Astrocyte (in vitro differentiated cells and primary cell): ENCODE data around the gene BUB3. TPM values are rescaled to one million over a fixed set of nuclear protein-coding genes. Genes with fewer than 3 reads are reported as not detected.

Experiments
- DNase-seq: peaks from one replicate; pipeline ENCODE4 v3.0.0-alpha.2; 2010; ENCODE audit warnings: low read depth
- FAIRE-seq: peaks from 2 replicates; lab custom pipeline; 2011; peaks lifted over from hg19 to GRCh38; lab: Jason Lieb, UNC
- H2AFZ ChIP-seq: 2 replicates; pipeline ENCODE4 v1.6.0; 2012; ENCODE audit warnings: low read depth, low read length, inconsistent platforms
- H3K27ac ChIP-seq: 2 replicates; pipeline ENCODE4 v1.5.1; 2011; ENCODE audit warnings: low read depth, low read length, inconsistent platforms
- H3K27me3 ChIP-seq: 2 replicates; pipeline ENCODE4 v1.6.0; 2011; ENCODE audit warnings: low read length, inconsistent platforms; ENCODE audit not compliant: insufficient read depth
- H3K36me3 ChIP-seq: 2 replicates; pipeline ENCODE4 v1.5.1; 2011; ENCODE audit warnings: low read length, inconsistent platforms; ENCODE audit not compliant: insufficient read depth
- H3K4me1 ChIP-seq: 2 replicates; pipeline ENCODE4 v1.5.1; 2011; ENCODE audit warnings: low read length, inconsistent platforms; ENCODE audit not compliant: insufficient read depth
- H3K4me2 ChIP-seq: 2 replicates; pipeline ENCODE4 v1.6.0; 2012; ENCODE audit warnings: low read length, inconsistent platforms
- H3K4me3 ChIP-seq: 2 replicates; pipeline ENCODE4 v1.5.1; 2011; ENCODE audit warnings: low read depth, mild to moderate bottlenecking, low read length, inconsistent platforms; ENCODE audit not compliant: insufficient read depth
- H3K79me2 ChIP-seq: 2 replicates; pipeline ENCODE4 v1.6.0; 2012; ENCODE audit warnings: mild to moderate bottlenecking, low read length, inconsistent platforms; ENCODE audit not compliant: insufficient read depth
- H3K9ac ChIP-seq: 2 replicates; pipeline ENCODE4 v1.6.0; 2012; ENCODE audit warnings: mild to moderate bottlenecking, low read length, inconsistent platforms
- H3K9me3 ChIP-seq: 2 replicates; pipeline ENCODE4 v1.5.1; 2012; ENCODE audit warnings: low read depth, mild to moderate bottlenecking, low read length, inconsistent platforms; ENCODE audit not compliant: insufficient read depth
- H4K20me1 ChIP-seq: 2 replicates; pipeline ENCODE4 v1.6.0; 2012; ENCODE audit warnings: low read length, inconsistent platforms; ENCODE audit not compliant: insufficient read depth
- H3K27ac Mint-ChIP-seq: one replicate; pipeline ENCODE4 v1.8.0; 2021; ENCODE audit warnings: mild to moderate bottlenecking, mixed read lengths; ENCODE audit not compliant: unreplicated experiment
- H3K27me3 Mint-ChIP-seq: one replicate; pipeline ENCODE4 v1.8.0; 2021; ENCODE audit warnings: low read depth, mixed read lengths; ENCODE audit not compliant: unreplicated experiment
- H3K36me3 Mint-ChIP-seq: one replicate; pipeline ENCODE4 v1.8.0; 2021; ENCODE audit warnings: low read depth, mixed read lengths; ENCODE audit not compliant: unreplicated experiment
- H3K4me1 Mint-ChIP-seq: one replicate; pipeline ENCODE4 v1.8.0; 2021; ENCODE audit warnings: low read depth, mixed read lengths; ENCODE audit not compliant: unreplicated experiment
- H3K4me3 Mint-ChIP-seq: one replicate; pipeline ENCODE4 v1.8.0; 2021; ENCODE audit warnings: mild to moderate bottlenecking, moderate library complexity, mixed read lengths; ENCODE audit not compliant: unreplicated experiment
- H3K9me3 Mint-ChIP-seq: one replicate; pipeline ENCODE4 v1.8.0; 2021; ENCODE audit warnings: mild to moderate bottlenecking, mixed read lengths; ENCODE audit not compliant: unreplicated experiment
- EZH2 ChIP-seq: IDR thresholded peaks from 2 replicates; pipeline ENCODE4 v1.6.1; 2012; ENCODE audit warnings: mild to moderate bottlenecking, low read length, inconsistent platforms; ENCODE audit not compliant: insufficient read depth
- total RNA-seq: library from RNA; stranded (reverse); gene quantifications from 2 replicates; pipeline ENCODE4 v1.2.1, GENCODE V29; 2021
- TF ChIP-seq, protein P1 (sequence below): IDR thresholded peaks from 2 replicates; pipeline ENCODE4 v1.5.1; 2011; ENCODE audit warnings: low read depth, mild to moderate bottlenecking, inconsistent platforms, low read length, moderate library complexity; ENCODE audit not compliant: insufficient read depth

BUB3 gene
- total RNA-seq, 1 donor from 2014 or later: 81.7 TPM

DNA sequence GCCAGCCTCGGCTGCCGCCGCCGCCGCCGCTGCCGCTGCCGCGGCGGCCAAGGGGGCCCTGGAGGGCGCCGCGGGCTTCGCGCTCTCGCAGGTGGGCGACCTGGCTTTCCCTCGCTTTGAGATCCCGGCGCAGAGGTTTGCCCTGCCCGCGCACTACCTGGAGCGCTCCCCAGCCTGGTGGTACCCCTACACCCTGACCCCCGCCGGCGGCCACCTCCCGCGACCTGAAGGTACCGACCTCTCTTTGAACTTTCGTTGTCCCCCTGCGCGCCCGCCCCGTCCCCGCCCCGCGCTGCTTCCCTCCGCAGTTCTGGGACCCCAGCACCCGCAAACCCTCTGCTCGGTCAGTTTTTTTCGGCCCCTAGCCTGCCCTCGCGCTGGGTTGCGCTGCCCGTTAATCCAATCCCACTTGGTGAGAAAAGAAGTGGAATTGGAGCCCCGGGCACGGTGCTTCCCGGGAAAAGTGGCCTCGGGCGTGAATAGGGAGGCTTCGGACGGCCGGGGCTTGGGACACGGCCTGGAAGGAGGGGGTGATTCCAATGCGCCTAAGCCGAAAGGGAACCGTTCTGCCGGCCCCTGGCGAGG is 17.9 kb upstream of the BUB3 start:
- Histone ChIP-seq H3K79me2 (no peaks in the 10 kb centered on the region), H3K36me3 (no peaks in the 10 kb centered on the region), H3K4me2 (no peak overlapping the region), H4K20me1 (peaks cover 26% of the 10 kb centered on the region), H3K27ac (no peak overlapping the region), H2AFZ (no peak overlapping the region), H3K9me3 (peaks cover 4% of the 10 kb centered on the region), H3K4me3 (no peak overlapping the region), H3K9ac (no peak overlapping the region), H3K4me1 (no peaks in the 10 kb centered on the region), H3K27me3 (peaks cover 92% of the 10 kb centered on the region)
- H3K36me3 Mint-ChIP-seq: peaks cover 6% of the 10 kb centered on the region
- H3K9me3 Mint-ChIP-seq: peaks cover 24% of the 10 kb centered on the region
- peaks cover 78% of the 10 kb centered on the region for H3K27me3 Mint-ChIP-seq
- FAIRE-seq (no peak), DNase-seq (no peak)
- H3K4me1 Mint-ChIP-seq: peaks cover 7% of the 10 kb centered on the region
- no peak overlapping the region for H3K27ac Mint-ChIP-seq
- peak; percentile 79 for TF ChIP-seq EZH2
- TF ChIP-seq, protein P1, sequence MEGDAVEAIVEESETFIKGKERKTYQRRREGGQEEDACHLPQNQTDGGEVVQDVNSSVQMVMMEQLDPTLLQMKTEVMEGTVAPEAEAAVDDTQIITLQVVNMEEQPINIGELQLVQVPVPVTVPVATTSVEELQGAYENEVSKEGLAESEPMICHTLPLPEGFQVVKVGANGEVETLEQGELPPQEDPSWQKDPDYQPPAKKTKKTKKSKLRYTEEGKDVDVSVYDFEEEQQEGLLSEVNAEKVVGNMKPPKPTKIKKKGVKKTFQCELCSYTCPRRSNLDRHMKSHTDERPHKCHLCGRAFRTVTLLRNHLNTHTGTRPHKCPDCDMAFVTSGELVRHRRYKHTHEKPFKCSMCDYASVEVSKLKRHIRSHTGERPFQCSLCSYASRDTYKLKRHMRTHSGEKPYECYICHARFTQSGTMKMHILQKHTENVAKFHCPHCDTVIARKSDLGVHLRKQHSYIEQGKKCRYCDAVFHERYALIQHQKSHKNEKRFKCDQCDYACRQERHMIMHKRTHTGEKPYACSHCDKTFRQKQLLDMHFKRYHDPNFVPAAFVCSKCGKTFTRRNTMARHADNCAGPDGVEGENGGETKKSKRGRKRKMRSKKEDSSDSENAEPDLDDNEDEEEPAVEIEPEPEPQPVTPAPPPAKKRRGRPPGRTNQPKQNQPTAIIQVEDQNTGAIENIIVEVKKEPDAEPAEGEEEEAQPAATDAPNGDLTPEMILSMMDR: no peak
- H3K4me3 Mint-ChIP-seq: no peak overlapping the region

DNA sequence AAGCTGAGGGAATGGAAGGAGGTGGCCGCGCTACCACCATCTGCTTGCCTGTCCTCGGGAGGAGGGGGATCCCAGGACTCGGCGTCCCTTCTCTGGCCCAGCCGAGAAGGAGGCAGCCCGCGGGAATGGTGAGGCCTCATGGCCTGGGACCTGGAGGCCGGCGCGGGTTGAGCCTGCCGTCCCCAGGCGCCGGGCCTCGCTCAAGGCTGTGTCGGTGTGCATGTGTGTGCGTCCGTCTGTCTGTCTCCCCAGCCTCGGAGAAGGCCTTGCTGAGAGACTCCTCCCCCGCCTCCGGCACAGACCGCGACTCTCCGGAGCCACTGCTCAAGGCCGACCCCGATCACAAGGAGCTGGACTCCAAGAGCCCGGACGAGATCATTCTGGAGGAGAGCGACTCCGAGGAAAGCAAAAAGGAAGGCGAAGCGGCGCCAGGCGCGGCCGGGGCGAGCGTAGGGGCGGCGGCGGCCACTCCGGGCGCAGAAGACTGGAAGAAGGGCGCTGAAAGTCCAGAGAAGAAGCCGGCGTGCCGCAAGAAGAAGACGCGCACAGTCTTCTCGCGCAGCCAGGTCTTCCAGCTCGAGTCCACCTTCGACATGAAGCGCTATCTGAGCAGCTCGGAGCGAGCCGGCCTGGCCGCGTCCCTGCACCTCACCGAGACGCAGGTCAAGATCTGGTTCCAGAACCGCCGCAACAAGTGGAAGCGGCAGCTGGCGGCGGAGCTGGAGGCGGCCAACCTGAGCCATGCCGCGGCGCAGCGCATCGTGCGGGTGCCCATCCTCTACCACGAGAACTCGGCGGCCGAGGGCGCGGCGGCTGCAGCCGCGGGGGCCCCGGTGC is 17.2 kb upstream of the BUB3 start:
- Histone ChIP-seq H3K27me3 (peaks cover 92% of the 10 kb centered on the region), H3K27ac (no peak overlapping the region), H3K4me3 (no peak overlapping the region), H3K9me3 (peaks cover 4% of the 10 kb centered on the region), H2AFZ (peak overlapping the region; percentile 52), H3K4me1 (no peaks in the 10 kb centered on the region), H3K79me2 (no peaks in the 10 kb centered on the region), H3K36me3 (no peaks in the 10 kb centered on the region), H3K4me2 (peak overlapping the region; percentile 62), H4K20me1 (peaks cover 31% of the 10 kb centered on the region), H3K9ac (no peak overlapping the region)
- FAIRE-seq (no peak), DNase-seq (no peak)
- Mint-ChIP-seq H3K27ac (peak overlapping the region; percentile 87), H3K4me1 (peaks cover 7% of the 10 kb centered on the region), H3K27me3 (peaks cover 78% of the 10 kb centered on the region), H3K36me3 (peaks cover 6% of the 10 kb centered on the region), H3K4me3 (no peak overlapping the region), H3K9me3 (peaks cover 27% of the 10 kb centered on the region)
- peak; percentile 82 for TF ChIP-seq EZH2
- TF ChIP-seq, protein P1: no peak
